CD4-positive, CD25-positive, alpha-beta regulatory T cell (primary cell): ENCODE measurements around the gene CDK8. TPM values are rescaled to one million over a fixed set of nuclear protein-coding genes. Genes with fewer than 3 reads are reported as not detected.
"Not testable (repeated sequence)": the region's sequence is repeated elsewhere in the genome, so short reads cannot be mapped to it uniquely, and the experiment has no call there.

Experiments used
- ATAC-seq, 2 donors: fragments of 150-1000 bp; cut with Tn5 transposase; one replicate each; pipeline ENCODE4 v1.10.0; 2021; ENCODE audit warnings: low read depth in 2 of 2, moderate number of reproducible peaks in 2 of 2, moderate library complexity in 1 of 2
- DNase-seq, 3 donors: peaks; one replicate each; pipeline versions ENCODE4 v3.0.0 to v3.0.0-alpha.2; 2012 to 2022; ENCODE audit warnings: mixed read lengths in 1 of 3
- H3K27ac ChIP-seq: one replicate; pipeline ENCODE4 v1.7.0; 2013; ENCODE audit warnings: mild to moderate bottlenecking, low read length; ENCODE audit not compliant: insufficient read depth, poor library complexity, severe bottlenecking
- H3K27me3 ChIP-seq: one replicate; pipeline ENCODE4 v1.7.0; 2013; ENCODE audit warnings: low read length; ENCODE audit not compliant: control insufficient read depth, insufficient read depth
- H3K36me3 ChIP-seq: one replicate; pipeline ENCODE4 v1.7.0; 2013; ENCODE audit warnings: mild to moderate bottlenecking, low read length, moderate library complexity; ENCODE audit not compliant: control insufficient read depth, insufficient read depth
- H3K4me1 ChIP-seq: 2 replicates; pipeline ENCODE4 v1.7.0; 2013; ENCODE audit warnings: mild to moderate bottlenecking, low read length; ENCODE audit not compliant: insufficient read depth, control insufficient read depth, poor library complexity, severe bottlenecking
- H3K4me3 ChIP-seq: one replicate; pipeline ENCODE4 v1.7.0; 2013; ENCODE audit warnings: low read depth, mild to moderate bottlenecking, low read length, moderate library complexity
- H3K9me3 ChIP-seq, 2 experiments: 1 replicate in 1 of 2; 2 replicates in 1 of 2; pipeline ENCODE4 v1.7.0; 2013; ENCODE audit warnings: low read length in 2 of 2, mild to moderate bottlenecking in 1 of 2, moderate library complexity in 1 of 2; ENCODE audit not compliant: control insufficient read depth in 2 of 2
- H3K27ac Mint-ChIP-seq, 3 donors: one replicate each; pipeline ENCODE4 v1.8.0; 2020 to 2022; ENCODE audit warnings: mild to moderate bottlenecking in 3 of 3, mixed read lengths in 3 of 3, moderate library complexity in 2 of 3
- H3K27me3 Mint-ChIP-seq: one replicate; pipeline ENCODE4 v1.8.0; 2022; ENCODE audit warnings: mild to moderate bottlenecking, mixed read lengths
- H3K36me3 Mint-ChIP-seq: one replicate; pipeline ENCODE4 v1.8.0; 2020; ENCODE audit warnings: mixed read lengths
- H3K4me1 Mint-ChIP-seq, 4 donors: one replicate each; pipeline ENCODE4 v1.8.0; 2020 to 2022; ENCODE audit warnings: mixed read lengths in 4 of 4, mild to moderate bottlenecking in 1 of 4
- H3K4me3 Mint-ChIP-seq, 4 donors: one replicate each; pipeline ENCODE4 v1.8.0; 2020 to 2022; ENCODE audit warnings: mild to moderate bottlenecking in 4 of 4, mixed read lengths in 4 of 4, moderate library complexity in 3 of 4
- H3K9me3 Mint-ChIP-seq, 7 donors: one replicate each; pipeline ENCODE4 v1.8.0; 2020 to 2022; ENCODE audit warnings: mixed read lengths in 7 of 7, mild to moderate bottlenecking in 3 of 7, moderate library complexity in 2 of 7
- polyA plus RNA-seq, 4 donors: library from polyadenylated mRNA; unstranded; fragments of 300-500 nt; fragmentation: Illumina TruSeq; gene quantifications; one replicate each; pipeline ENCODE4 v1.2.3, GENCODE V29; 2021
- total RNA-seq: library from RNA; stranded (reverse); gene quantifications from one replicate; pipeline ENCODE4 v1.2.3, GENCODE V29; 2022

Gene CDK8
- total and polyA plus RNA-seq, 5 donors from 2014 or later = 4.0 to 10.1 (median 4.7) TPM

DNA sequence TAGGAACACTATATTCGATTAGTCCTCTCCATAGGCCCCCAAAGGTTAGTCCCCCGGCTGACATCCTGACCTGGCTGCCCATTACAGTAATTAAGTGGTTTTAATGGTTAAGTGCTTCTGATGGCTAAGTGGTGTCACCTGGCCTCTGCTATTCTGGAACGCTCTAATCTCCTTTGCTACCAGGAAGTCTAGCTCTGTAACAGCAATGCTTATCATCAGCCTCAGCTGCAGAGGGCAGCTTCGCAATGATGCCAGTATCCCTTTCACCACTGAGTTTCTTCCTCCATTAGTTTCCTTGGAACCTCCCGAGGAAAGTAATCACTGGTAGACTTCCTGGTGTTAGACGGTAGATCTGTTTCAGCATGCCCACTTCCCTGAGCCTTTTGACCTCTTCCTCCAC, 23.2 kb upstream of the CDK8 start:
- Mint-ChIP-seq H3K9me3 (peaks cover 0 to 3% (median 0%) of the 10 kb centered on the region in 7 donors), H3K4me3 (no peak overlapping the region), H3K27me3 (peaks cover 13% of the 10 kb centered on the region), H3K27ac (no peak overlapping the region), H3K36me3 (no peaks in the 10 kb centered on the region), H3K4me1 (no peaks in the 10 kb centered on the region)
- DNase-seq = no peak
- Histone ChIP-seq H3K4me1 (no peaks in the 10 kb centered on the region), H3K4me3 (no peak overlapping the region), H3K27ac (no peak overlapping the region), H3K36me3 (no peaks in the 10 kb centered on the region), H3K27me3 (peaks cover 8% of the 10 kb centered on the region), H3K9me3 (no peaks in the 10 kb centered on the region)
- no peak for ATAC-seq

DNA sequence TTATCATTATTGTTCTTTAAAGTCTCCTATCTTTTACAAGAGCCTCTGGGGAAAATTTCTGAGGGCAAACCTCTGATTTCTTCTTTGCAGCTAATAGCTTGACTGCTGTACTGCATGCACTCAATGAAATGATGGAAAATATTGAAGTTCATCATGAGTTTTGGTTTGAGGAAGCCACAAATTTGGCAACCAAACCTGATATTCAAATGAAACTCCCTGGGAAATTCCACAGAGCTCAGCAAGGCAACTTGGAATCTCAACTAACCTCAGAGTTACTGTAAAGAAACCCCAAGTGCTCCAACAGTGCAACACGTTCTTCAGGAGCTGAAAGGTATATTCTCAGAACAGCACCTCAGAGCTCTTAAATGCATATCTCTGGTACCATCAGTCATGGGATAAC, 17.6 kb upstream of the CDK8 start:
- H3K27ac ChIP-seq = no peak overlapping the region
- H3K27me3 ChIP-seq = peaks cover 12% of the 10 kb centered on the region
- H3K9me3 ChIP-seq = no peaks in the 10 kb centered on the region
- H3K36me3 ChIP-seq = no peaks in the 10 kb centered on the region
- no peaks in the 10 kb centered on the region for H3K4me1 ChIP-seq
- Mint-ChIP-seq H3K9me3 (no peaks in the 10 kb centered on the region), H3K4me1 (no peaks in the 10 kb centered on the region), H3K36me3 (no peaks in the 10 kb centered on the region), H3K27me3 (peaks cover 39% of the 10 kb centered on the region), H3K4me3 (no peak overlapping the region), H3K27ac (no peak overlapping the region)
- no peak overlapping the region for H3K4me3 ChIP-seq
- ATAC-seq (no peak), DNase-seq (no peak)

DNA sequence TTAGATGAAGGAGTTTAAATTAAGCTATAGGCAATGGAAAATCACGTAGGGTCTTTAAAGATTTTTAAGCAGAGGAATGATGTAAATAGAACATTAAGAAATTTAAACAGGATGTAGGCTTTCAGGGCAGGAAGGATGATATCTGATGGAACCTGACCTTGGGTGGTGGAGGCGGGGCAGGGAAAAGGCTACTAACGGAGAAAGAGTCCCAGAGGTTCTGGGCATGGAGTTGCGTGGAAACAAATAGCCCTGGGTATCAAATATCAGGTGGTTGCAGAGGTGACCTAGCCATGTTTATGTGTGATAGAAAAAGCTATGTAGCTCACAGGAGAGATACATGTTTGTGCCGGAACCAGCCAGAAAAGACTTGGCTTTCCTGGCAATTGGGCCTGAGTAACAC, 7.8 kb upstream of the CDK8 start:
- no peak for DNase-seq

DNA sequence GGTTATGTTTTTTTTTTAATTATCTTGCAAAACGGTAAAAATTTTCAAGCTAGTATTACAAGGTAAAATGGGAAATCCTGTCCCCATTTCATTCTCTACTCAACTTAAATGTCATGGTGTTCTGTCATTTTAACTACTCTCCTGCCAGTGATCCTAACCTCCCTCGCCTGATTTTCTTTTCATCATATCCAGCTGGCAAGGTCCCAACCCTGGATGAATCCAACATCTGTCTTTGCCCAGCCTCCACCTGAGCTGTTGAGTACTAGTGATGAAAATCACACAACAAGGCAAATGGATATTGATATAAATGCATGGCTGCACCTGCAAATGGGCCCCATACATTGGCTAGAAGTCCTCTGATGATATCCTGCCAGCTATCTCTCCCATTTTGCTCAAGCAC, 6.9 kb upstream of the CDK8 start:
- DNase-seq = no peak
- Mint-ChIP-seq H3K4me3 (no peak overlapping the region), H3K27me3 (peaks cover 9% of the 10 kb centered on the region), H3K27ac (no peak overlapping the region), H3K36me3 (no peaks in the 10 kb centered on the region), H3K9me3 (peaks cover 0 to 3% (median 1%) of the 10 kb centered on the region in 7 donors), H3K4me1 (no peaks in the 10 kb centered on the region)
- ATAC-seq = no peak
- H3K27ac ChIP-seq = no peak overlapping the region
- no peaks in the 10 kb centered on the region for H3K4me1 ChIP-seq
- no peaks in the 10 kb centered on the region for H3K36me3 ChIP-seq
- H3K9me3 ChIP-seq = no peaks in the 10 kb centered on the region
- peaks cover 15% of the 10 kb centered on the region for H3K27me3 ChIP-seq
- no peak overlapping the region for H3K4me3 ChIP-seq

More for the DNA sequence above, 7.8 kb upstream of the CDK8 start:
- Histone ChIP-seq H3K4me3 (no peak overlapping the region), H3K36me3 (no peaks in the 10 kb centered on the region), H3K27ac (no peak overlapping the region), H3K4me1 (no peaks in the 10 kb centered on the region), H3K9me3 (no peaks in the 10 kb centered on the region), H3K27me3 (peaks cover 15% of the 10 kb centered on the region)
- H3K27ac Mint-ChIP-seq = no peak overlapping the region
- no peaks in the 10 kb centered on the region for H3K4me1 Mint-ChIP-seq
- peaks cover 8% of the 10 kb centered on the region for H3K27me3 Mint-ChIP-seq
- H3K4me3 Mint-ChIP-seq = no peak overlapping the region
- peaks cover 0 to 3% (median 1%) of the 10 kb centered on the region in 7 donors for H3K9me3 Mint-ChIP-seq
- H3K36me3 Mint-ChIP-seq = no peaks in the 10 kb centered on the region
- no peak for ATAC-seq

DNA sequence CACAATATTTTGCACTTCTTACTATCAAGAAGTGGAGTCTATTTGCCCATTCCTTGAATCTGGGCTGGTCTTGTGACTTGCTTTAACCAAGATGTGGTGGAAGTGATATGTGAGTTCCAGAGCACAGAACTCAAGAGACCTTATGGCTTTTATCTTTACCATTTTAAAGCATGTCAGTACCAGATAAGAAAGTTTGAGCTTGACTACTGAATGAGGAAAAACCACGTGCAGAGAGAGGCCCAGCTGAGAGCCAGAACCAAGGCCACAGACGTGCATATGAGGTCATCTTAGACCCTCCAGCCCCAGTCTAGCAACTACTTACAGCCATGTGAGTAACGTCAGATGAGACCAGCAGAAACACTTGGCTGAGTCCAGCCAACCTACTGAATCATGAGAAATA, 6.3 kb upstream of the CDK8 start:
- Histone ChIP-seq H3K27me3 (peaks cover 15% of the 10 kb centered on the region), H3K4me1 (no peaks in the 10 kb centered on the region), H3K4me3 (no peak overlapping the region), H3K27ac (no peak overlapping the region), H3K9me3 (no peaks in the 10 kb centered on the region), H3K36me3 (no peaks in the 10 kb centered on the region)
- ATAC-seq (no peak), DNase-seq (no peak)
- H3K27ac Mint-ChIP-seq = no peak overlapping the region
- H3K4me3 Mint-ChIP-seq = no peak overlapping the region
- H3K9me3 Mint-ChIP-seq = peaks cover 0 to 2% (median 1%) of the 10 kb centered on the region in 7 donors
- H3K4me1 Mint-ChIP-seq = no peaks in the 10 kb centered on the region
- H3K36me3 Mint-ChIP-seq = no peaks in the 10 kb centered on the region
- H3K27me3 Mint-ChIP-seq = peaks cover 9% of the 10 kb centered on the region

DNA sequence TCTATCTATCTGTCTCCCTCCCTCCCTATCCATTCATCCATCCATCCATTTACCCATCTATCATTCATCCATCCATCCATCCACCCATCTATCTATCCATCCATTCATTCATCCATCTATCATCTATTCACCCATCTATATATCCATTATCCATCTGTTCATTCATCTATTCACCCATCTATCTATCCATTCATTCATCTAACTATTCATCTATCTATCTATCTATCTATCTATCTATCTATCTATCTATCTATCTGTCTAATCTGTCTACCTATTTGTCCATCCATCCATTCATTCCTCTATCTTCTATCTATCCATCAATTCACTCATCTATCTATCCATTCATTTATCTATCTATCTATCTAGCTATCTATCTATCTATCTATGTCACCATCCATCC, 4.4 kb upstream of the CDK8 start:
- Mint-ChIP-seq H3K9me3 (peaks cover 0 to 2% (median 0%) of the 10 kb centered on the region in 7 donors), H3K4me3 (no peak overlapping the region), H3K27ac (no peak overlapping the region), H3K36me3 (no peaks in the 10 kb centered on the region), H3K4me1 (peaks cover 0 to 8% (median 5%) of the 10 kb centered on the region in 4 donors), H3K27me3 (peaks cover 18% of the 10 kb centered on the region)
- Histone ChIP-seq H3K36me3 (no peaks in the 10 kb centered on the region), H3K9me3 (no peaks in the 10 kb centered on the region), H3K4me3 (no peak overlapping the region), H3K27me3 (peaks cover 15% of the 10 kb centered on the region), H3K27ac (no peak overlapping the region), H3K4me1 (peaks cover 3% of the 10 kb centered on the region)
- ATAC-seq = no peak
- DNase-seq = no peak

DNA sequence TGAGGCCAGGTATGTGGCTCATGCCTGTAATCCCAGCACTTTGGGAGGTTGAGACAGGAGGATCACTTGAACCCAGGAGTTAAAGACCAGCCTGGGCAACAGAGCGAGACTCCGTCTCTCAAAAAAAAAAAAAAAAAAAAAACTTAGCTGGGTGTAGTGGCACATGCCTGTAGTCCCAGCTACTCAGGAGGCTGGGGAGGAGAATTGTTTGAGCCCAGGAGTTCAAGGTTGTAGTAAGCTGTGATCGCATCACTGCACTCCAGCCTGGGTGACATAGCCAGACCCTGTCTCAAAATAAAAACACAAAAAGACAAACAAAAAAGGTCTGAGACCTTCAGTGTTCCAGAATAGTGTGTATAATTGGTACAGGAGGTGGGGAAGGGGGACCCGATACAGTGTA, 1.9 kb upstream of the CDK8 start:
- not testable (repeated sequence) for DNase-seq, H3K9me3 ChIP-seq, H3K4me3 Mint-ChIP-seq, H3K36me3 Mint-ChIP-seq, H3K27ac ChIP-seq, H3K4me3 ChIP-seq, H3K36me3 ChIP-seq, ATAC-seq, H3K9me3 Mint-ChIP-seq
- peaks cover 22% of the 10 kb centered on the region for H3K4me1 ChIP-seq
- H3K27ac Mint-ChIP-seq = peak overlapping the region in 1 of 3 donors; percentile 12
- H3K27me3 ChIP-seq = peaks cover 15% of the 10 kb centered on the region
- H3K4me1 Mint-ChIP-seq = peaks cover 12 to 32% (median 25%) of the 10 kb centered on the region in 4 donors
- H3K27me3 Mint-ChIP-seq = peaks cover 14% of the 10 kb centered on the region

DNA sequence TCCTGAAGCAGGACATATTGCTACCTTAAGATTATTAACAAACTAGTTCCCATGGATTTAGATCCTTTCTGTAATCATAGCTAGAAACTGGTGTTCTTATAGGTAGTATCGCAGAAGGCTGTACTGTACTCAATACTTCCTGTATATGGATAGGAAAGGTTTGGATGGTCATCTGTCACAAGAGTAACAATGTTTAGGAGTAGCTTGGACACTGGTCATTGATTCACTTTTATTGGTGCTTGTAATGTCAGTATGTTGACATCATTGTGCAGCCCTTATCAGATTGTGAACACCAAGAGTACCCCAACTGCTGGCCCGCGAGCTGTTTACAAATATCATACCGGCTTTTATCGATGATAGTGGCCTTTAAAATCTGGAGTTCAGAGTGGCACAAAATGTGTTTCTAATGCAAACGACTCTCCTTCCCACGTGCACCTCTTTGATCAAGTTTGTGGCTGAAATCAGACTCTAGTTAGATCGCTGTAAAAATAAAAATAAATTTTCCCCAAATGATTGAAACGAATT, 605 bp upstream of the CDK8 start:
- H3K4me3 Mint-ChIP-seq = peak overlapping the region; percentile 92 to 97 (median 95)
- H3K9me3 ChIP-seq = no peaks in the 10 kb centered on the region
- no peak for ATAC-seq

More for the DNA sequence above, 605 bp upstream of the CDK8 start:
- H3K36me3 ChIP-seq = no peaks in the 10 kb centered on the region
- Mint-ChIP-seq H3K36me3 (no peaks in the 10 kb centered on the region), H3K4me1 (peaks cover 12 to 42% (median 35%) of the 10 kb centered on the region in 4 donors), H3K9me3 (no peaks in the 10 kb centered on the region), H3K27me3 (peaks cover 14% of the 10 kb centered on the region), H3K27ac (peak overlapping the region in 2 of 3 donors; percentile 91 to 97)
- DNase-seq = no peak
- H3K4me1 ChIP-seq = peaks cover 22% of the 10 kb centered on the region
- H3K27ac ChIP-seq = peak overlapping the region; percentile 80
- peaks cover 15% of the 10 kb centered on the region for H3K27me3 ChIP-seq
- peak overlapping the region; percentile 38 for H3K4me3 ChIP-seq
